IPS-11a (cell line): ENCODE data around the gene MORN1.

ENCODE experiments used
- H3K4me3 ChIP-seq: one replicate; pipeline ENCODE4 v1.5.1; 2013; ENCODE audit warnings: low read depth, low read length, control low read depth

MORN1 gene

DNA sequence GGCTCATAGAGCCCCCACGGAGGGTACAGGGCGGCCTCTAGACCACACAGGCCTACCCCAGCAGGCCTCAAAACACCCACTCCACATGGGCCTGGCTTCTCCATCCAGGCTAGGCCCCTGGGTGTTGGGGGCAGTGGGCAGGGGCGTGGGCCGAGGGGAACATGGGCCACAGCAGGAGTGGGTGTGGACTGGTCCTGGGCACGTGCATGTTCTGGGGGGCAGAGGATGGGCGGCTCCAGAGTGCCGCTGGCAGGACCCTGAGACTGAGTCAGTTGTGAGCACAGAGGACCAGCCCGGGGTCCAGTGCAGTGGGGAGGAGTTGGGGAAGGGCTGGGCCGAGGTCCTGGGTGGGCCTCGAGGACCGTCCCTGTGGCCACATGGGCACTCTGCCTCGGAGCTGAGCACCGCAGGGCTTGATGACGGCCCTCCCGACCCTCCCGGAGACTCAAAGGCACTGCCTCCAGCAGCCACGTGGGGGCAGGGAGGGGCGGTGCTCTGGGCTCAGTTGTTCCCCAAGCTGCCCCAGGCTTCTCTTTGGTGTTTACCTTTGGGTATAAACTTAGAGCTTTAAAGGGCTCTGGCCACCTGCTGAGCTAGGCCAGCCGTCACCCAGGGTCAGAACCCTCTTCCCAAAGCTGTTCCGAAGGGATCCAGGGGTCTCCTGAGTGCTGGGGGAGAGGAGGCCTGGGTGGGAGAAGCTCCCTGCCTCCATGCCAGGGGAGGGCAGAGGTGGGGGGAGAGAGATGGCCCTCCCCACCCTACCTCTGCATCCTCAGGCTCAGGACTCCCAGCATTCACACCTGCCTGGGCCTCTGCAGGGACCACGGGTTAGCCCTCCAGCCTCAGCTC, 79.9 kb downstream of the MORN1 start:
- H3K4me3 ChIP-seq = no peak overlapping the region

DNA sequence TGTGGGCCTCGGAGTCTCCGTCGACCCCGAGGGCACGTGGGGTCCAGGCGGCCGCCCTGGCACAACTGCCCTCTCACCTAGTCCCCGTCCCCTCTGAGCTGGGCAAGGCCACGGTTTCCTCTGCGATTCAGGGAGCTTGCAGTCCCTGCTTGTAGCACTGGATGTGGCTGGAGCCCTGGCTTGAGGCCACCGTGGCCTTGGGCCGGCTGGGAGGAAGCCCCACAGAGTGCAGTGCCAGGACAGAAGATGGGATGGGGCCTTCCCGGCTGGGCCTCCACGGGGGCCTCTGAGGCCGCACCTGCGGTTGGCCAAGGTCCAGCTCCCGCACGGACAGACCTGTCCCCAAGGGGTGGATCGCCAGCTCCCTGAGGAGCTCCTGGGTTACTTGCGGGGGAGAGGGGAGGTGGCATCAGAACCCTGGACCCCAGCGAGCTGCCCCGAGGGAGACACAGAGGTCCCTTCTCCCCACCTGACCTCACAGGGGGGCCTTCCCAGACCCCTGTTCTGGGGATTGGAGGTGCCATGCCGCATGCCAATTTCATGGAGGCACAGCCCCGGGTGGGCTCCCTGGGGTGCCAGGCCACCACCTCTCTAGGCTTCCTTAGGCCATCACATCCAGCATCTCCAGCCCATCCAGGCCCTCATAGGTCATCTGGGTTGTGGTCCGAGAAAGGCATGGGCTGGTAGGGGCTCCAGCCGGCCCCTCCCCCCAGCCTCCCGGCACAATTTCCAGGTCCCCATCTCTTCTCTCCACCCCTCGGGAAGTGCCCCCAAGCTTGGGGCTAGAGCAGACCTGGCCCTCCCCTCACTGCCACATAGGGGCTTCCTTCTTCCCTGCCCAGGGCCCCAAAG, 80.8 kb downstream of the MORN1 start:
- H3K4me3 ChIP-seq = no peak overlapping the region

DNA sequence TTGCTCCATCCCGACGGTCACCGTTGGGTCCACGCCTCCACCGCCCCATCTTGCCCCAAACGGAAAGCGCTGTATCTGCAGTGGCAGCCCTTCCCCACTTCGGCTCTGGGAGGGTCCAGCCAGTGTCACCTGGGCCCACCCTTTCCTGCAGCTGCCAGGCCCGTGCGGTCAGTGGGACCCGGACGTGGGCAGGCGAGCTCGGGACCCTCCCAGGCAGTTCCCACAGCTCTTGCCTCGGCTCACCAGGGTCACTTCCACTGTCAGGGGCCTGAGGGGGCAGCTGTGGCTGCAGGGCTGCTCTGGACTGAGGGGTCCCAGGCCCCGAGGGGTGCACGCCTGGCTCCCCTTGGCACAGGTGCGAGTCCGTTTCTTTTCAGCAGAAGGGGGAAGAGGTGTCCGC, 82.5 kb downstream of the MORN1 start:
- no peak overlapping the region for H3K4me3 ChIP-seq

DNA sequence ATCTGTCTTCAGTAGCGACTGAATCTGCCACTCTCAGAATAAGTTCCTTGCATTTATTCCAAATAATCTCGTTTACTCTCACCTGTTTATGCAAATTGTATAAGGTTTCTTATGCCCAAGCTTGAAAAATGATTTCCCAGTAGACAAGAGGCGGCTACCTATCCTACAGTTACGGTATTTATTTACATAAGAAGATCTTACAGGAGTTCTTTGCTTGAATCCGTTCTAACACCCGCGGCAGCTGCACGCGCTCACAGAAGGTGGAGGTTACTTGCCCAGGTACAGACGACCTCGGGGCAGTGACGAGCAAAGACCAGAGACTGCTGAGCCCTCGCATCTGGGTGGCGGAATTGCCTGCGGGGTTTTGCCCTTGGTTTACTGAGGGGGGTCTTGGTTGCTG, 83.4 kb downstream of the MORN1 start:
- H3K4me3 ChIP-seq = no peak overlapping the region

DNA sequence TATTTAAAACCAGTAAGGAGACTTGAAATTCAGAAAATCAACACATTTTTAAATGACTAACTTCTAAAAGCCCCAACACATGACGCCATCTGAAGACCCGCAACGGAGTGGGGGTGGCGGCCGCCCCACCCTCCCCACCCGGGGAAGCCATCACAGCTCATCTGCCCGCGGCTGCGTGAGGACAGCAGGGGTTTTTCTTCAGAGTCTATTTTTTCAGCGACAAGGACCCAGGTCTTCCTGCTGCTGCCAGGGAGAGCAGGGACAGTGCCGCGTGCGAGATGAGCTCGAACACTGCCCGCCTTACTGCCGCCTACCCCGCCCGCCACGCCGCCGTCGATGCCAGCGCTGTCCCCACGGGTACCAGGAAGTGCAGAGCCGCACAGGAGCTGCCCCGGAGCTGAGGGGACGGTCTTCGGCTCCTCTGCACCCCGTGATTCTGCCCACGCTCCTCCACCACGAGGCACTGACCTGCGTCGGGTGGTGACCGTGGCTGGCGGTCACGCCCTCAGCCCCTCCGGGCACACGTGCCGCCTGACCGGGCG, 84.2 kb downstream of the MORN1 start:
- H3K4me3 ChIP-seq = no peak overlapping the region

DNA sequence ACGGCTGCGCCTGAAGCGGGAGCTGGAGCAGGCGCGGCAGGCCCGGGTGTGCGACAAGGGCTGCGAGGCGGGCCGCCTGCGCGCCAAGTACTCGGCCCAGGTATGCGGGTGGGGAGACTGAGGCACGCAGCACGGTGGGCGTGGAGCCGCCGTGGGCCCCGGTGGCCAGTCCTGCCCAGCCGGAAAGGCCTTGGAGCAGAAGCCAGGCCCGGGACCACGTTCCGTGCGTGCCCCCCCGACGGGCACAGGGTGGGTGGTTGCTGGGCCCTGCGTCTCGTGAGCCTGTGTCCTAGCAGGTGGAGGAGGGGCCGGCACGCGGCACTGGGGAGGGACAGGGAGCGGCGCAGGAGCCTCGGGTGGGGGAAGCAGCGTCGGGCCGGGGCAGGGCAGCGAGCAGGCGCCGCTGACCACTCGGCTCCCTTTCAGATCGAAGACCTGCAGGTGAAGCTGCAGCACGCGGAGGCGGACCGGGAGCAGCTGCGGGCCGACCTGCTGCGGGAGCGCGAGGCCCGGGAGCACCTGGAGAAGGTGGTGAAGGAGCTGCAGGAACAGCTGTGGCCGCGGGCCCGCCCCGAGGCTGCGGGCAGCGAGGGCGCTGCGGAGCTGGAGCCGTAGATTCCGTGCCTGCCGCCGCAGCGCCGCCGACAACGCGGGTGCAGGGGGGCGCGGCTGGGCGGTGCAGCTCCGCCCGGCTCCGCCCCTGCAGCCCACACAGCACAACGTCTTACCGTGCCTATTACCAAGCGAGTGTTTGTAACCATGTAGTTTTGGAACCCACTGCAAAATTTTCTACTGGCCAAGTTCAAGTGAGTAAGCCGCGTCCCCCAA, 85.0 kb downstream of the MORN1 start:
- H3K4me3 ChIP-seq = no peak overlapping the region

DNA sequence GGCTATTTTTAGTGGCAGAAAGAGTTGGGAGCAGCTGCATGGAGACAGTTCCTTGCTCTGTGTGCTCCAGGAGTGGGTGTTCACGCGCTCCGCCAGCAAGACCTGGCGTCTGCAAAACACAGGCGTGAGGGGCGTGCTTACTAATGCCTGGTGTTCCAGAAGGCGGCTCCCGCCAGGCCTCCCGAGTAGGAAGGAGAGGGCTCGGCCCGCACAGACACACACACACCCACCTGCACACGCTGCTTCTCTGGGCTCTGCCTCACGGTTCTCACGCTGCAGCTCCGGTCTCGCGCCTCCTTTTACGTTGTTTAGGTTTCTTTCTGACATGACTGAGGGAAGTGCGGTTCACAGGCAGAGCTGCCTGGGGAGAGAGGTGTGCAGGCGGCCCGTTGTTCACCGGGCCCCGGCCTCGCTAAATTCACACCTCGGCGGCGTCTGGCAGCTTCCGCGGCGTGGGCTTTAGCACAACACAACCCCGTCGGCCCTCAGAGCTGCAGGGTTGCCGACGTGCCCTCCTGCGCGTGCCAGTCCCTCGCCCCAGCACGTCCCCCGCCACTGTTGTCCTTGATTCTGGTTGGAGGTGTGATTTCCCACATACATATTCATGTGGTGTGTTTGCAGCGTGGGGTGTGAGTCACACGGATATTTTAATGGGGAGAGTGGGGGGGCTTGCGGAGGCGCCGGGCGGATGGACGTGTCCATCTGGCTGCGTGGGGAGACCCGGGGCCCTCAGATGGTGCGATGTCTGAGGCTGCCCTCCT, 86.3 kb downstream of the MORN1 start:
- H3K4me3 ChIP-seq = no peak overlapping the region

DNA sequence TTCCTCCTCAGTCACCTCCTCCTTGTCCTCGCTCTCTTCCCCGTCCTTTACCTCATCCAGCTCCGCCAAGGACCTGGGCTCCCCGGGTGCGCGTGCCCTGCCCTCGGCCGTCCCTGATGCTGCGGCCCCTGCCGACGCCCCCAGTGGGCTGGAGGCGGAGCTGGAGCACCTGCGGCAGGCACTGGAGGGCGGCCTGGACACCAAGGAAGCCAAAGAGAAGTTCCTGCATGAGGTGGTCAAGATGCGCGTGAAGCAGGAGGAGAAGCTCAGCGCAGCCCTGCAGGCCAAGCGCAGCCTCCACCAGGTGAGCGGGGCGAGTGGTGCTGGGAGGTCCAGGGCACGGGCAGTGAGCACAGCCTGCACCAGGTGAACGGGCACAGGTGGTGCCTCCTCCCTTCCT, 87.1 kb downstream of the MORN1 start:
- H3K4me3 ChIP-seq = no peak overlapping the region

DNA sequence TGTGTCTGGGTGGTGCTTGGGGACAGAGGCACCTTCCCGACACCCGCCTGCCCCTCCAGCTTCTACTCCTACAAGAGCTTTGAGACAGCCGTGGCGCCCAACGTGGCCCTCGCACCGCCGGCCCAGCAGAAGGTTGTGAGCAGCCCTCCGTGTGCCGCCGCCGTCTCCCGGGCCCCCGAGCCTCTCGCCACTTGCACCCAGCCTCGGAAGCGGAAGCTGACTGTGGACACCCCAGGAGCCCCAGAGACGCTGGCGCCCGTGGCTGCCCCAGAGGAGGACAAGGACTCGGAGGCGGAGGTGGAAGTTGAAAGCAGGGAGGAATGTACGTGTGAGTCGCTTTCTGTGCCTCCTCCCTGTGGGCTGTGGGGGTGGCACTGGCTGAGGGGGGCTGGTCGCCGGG, 87.6 kb downstream of the MORN1 start:
- no peak overlapping the region for H3K4me3 ChIP-seq

DNA sequence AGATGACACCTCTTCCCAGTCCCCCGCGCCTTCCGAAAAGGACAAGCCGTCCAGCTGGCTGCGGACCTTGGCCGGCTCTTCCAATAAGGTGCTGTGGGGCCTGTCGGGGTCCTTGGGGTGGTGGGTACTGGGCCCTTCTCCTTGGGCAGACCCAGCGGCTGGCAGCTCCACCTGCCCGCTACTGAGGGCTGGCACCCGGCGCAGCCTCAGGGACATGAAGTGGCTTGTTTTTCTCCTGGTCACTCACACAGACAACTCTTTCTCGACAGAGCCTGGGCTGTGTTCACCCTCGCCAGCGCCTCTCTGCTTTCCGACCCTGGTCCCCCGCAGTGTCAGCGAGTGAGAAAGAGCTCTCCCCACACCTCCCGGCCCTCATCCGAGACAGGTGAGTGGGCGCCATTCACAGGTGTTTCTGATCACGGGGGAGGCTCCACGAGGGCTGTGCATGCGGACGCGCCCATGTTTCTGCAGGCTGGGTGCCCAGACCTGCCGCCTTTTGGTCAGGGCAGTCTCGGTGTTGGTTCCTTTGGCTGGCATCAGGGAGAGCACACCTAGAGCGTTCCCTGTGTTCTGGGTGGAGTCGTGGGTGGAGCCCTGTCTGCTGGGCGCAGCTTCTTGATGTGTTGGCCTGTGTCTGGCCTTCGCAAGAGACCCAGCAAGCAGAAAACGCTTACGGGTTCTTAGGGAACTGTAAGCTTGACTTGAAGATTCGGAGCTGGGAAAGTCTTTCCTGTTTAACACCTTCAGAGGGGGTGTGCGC, 88.2 kb downstream of the MORN1 start:
- H3K4me3 ChIP-seq = no peak overlapping the region

DNA sequence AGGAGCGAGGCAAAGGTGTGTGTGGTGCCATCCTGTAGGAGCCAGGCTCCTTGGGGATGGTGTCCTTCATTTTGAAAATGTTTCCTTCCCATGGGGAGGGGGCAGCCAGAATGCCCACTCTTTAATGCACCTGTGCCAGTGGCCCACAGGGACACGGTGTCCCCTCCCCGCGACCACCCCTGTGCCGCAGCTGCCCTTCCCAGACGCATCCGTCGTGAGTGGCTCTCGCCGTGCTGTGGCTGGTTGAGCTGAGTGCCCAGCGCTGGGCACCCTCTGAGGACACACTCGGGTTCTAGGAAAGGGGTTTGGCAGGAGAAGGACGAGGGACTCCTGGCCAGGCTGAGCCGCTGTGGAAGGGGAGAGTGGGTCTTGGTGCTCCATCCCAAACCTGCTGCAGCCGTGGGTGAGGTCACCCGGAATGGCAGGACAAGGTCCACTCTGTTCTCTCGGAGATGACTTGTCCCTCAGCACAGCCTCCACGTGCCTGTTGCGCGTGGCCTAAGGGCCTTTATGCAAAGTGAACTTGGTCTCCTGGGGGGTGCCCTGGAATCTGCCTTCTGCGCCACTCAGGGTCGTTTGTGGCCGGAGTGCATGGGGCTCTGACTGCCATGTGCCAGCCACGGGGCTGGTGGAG, 88.9 kb downstream of the MORN1 start:
- H3K4me3 ChIP-seq = no peak overlapping the region

DNA sequence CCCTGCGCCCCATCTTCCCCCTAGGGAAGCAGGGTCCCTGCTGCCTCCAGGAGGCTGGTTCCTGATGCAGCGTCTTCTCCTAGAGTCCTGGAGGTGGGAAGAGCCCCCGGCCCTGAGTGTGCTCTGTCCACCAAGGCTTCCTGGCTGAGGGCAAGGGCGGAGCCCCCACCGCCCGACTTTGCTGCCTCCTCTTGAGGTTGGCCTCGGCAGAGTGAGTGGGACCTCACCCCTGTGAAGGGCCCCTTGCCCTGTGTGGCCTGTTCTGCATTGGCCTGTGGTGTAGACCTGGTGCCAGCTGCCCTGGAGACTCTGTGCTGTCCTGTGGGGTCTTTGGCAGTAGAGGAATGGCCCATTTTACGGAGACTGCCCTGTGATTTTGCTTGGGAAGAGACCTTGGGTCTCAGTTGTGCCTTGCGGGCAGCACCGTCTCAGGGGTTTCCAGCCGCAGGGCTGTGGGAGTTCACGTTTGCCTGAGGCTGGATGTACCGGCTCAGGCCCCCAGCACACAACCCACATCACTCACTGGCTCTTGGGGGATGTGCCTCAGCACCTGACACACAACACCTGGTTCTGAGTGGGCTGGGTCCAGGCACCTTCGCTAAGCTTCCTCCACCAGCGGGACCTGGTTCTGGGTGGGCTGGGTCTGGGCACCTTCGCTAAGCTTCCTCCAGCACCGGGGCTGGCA, 89.6 kb downstream of the MORN1 start:
- no peak overlapping the region for H3K4me3 ChIP-seq

DNA sequence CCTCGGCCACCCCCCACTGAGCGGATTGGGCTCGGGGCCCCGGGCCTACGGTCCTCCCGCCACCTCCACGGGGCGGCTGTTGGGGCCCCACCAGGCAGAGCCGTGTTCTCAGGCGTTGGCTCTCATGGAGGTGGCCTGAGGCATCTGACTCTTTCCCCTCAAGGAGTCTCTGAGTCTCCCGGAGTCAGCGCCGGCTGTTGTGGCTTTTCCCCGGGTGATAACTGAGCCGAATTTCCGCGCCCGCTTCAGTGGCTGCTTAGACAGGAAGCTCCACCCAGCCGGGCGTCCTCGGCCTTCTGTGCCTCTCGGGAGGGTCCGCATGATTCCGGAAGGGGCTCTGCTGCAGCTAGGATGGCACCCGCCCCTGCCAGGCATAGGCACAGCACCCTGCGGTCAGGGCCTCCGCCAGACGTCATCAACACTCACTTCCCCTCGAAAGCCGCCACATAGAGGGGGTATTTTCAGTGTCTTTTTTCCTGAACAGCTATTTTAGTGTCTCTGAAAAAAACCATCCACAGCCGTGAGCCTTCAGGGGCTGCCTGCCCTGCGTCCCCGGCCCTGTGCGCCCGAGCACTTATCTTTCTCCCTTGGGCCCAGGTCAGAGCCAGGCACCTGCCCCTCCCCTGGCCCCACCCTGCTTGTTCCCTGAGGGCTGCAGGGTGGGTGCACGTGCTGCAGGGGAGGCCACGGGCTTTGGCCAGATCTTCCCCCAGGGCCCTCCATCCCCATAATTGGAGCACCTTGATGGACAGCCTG, 90.3 kb downstream of the MORN1 start:
- no peak overlapping the region for H3K4me3 ChIP-seq

DNA sequence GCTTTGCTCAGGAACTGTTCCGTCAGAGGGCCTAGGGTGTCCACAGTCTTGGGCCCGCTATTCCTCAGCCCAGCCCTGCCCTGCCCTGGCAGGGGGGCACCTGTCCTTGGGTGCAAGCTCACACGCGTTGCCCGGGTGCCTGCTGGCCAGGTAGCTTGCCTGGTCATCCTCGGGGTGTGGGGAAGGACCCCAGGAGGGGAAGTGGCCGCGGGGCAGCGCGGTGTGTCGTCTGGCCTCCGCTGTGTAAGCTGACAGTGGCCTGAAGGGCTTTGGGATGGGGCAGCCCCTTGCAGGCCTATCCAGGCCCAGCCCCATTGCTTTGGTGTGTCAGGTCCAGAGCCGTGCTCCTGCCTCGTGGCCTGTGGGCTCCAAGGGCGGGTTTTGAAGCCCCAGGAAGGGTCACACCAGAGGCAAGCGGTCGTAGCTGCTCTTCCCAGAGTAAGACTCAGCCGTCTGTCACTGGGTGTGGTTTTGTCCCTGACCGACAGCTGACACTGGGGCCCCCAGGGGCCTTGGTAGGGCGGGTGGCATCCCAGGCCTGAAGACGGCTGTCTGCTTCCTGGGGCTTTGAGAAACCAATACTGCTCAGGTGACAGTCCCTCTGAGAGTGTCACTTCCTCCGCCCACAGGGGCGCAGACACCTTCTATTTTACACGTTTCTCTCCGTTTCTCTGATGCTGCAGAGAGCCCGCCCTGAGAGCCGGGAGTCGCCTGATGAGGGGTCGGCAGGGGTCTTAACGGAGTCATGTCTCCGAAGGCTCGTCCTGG, 91.2 kb downstream of the MORN1 start:
- H3K4me3 ChIP-seq = no peak overlapping the region

DNA sequence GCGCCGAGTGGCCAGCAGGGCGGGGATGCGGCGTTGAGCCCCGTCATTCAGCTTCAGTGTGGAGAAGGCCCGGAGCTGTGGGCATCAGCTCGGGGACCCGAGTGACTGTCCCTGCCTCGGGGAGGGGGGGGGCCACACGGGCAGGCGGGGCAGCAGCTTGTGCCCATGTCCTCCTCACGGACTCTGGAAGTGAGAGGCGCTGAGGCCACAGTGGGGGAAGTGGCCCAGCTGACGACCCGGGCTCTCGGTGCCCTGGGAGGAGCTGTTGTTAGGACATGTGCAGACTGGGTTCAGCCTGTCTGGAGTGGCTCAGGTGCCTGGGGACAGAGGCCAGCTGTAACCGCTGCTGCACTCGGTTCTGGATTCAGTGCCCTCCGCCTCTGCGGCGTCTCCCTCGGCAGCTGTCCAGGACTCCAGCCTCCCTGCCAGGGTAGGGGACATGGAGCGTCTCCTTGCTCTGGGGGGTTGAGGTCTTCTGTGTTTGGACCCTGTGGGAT, 92.2 kb downstream of the MORN1 start:
- H3K4me3 ChIP-seq = no peak overlapping the region

DNA sequence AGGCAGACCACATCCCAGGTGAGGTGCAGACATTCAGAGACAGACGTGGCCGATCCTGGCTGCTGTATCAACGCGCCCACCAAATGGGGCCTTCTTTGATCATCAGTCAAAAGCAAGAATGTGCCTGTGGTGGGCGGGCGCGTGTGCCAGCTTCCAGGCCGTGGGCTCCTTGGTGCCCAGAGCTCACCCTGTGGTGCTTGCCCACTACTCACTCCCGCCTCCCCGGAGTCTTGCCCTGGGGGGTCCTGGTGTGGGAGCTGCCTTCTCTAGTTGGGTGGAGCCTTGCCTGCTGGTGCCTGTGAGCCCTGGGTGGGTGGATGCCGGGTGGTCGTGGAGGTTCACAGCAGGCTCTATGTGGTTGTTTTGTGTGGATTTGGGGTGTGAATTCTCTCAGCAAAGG, 92.7 kb downstream of the MORN1 start:
- no peak overlapping the region for H3K4me3 ChIP-seq
